GM12878 (cell line): Measurements from ENCODE around the gene THBS1. TPM values are rescaled to one million over a fixed set of nuclear protein-coding genes. Genes with fewer than 3 reads are reported as not detected.

Source experiments
- ATAC-seq: fragments of 200-7000 bp; cut with Tn5 transposase; 3 replicates; pipeline ENCODE4 v1.9.1; 2020; ENCODE audit warnings: mild to moderate bottlenecking, moderate library complexity
- BruUV-seq: library from RNA; stranded (reverse); fragments of 400-500 nt; replicated peaks from 2 replicates; lab custom pipeline; 2021; lab: Mats Ljungman, UMichigan
- CTCF ChIA-PET: fragments of 300-600 bp; sonication (Branson Sonifier 250); formaldehyde crosslinking; extraction: SDS; loops from one replicate; lab custom pipeline; 2021; ENCODE audit warnings: inconsistent platforms; lab: Yijun Ruan, JAX
- POLR2A ChIA-PET: fragments of 350-600 bp; formaldehyde crosslinking; extraction: SDS; loops from one replicate; lab custom pipeline; 2021; ENCODE audit warnings: inconsistent platforms; lab: Charles Lee
- RAD21 ChIA-PET: fragments of 300-600 bp; sonication (Branson Sonifier 250); formaldehyde crosslinking; loops from one replicate; lab custom pipeline; 2023; ENCODE audit warnings: antibody characterized with exemption; ENCODE audit not compliant: unreplicated experiment; lab: Charles Lee
- SMC1A ChIA-PET: fragments of 300-600 bp; sonication (Branson Sonifier 250); formaldehyde crosslinking; loops from one replicate; lab custom pipeline; 2023; ENCODE audit not compliant: unreplicated experiment, uncharacterized antibody; lab: Charles Lee
- DNase-seq: peaks from one replicate; pipeline ENCODE4 v3.0.0-alpha.2; 2011; ENCODE audit warnings: low read depth, low spot score
- FAIRE-seq: peaks from 3 replicates; lab custom pipeline; 2011; peaks lifted over from hg19 to GRCh38; lab: Jason Lieb, UNC
- H2AFZ ChIP-seq: 2 replicates; pipeline ENCODE4 v1.6.0; 2011; ENCODE audit warnings: low read depth, low read length, control low read depth; ENCODE audit not compliant: control insufficient read depth
- H3K27ac ChIP-seq: 2 replicates; pipeline ENCODE4 v1.5.1; 2011; ENCODE audit warnings: control low read depth; ENCODE audit not compliant: control insufficient read depth, insufficient read depth
- H3K27me3 ChIP-seq, 2 experiments: replicated peaks in 1 of 2; 2 replicates each; pipeline versions ENCODE4 v1.6.0 to v1.6.1; 2011; ENCODE audit warnings: low read length in 1 of 2; ENCODE audit not compliant: control insufficient read depth in 2 of 2, insufficient read depth in 2 of 2
- H3K36me3 ChIP-seq, 2 experiments: 2 replicates each; pipeline ENCODE4 v1.5.1; 2011; ENCODE audit warnings: low read length in 1 of 2; ENCODE audit not compliant: control insufficient read depth in 2 of 2, insufficient read depth in 2 of 2
- H3K4me1 ChIP-seq: 2 replicates; pipeline ENCODE4 v1.6.1; 2011; ENCODE audit warnings: mild to moderate bottlenecking, low read length, moderate library complexity, mixed read lengths; ENCODE audit not compliant: control insufficient read depth, insufficient read depth
- H3K4me2 ChIP-seq: 2 replicates; pipeline ENCODE4 v1.6.0; 2011; ENCODE audit warnings: control low read depth; ENCODE audit not compliant: control insufficient read depth, insufficient read depth
- H3K4me3 ChIP-seq: fragments of 200-600 bp; sonication (generic); 2 replicates; pipeline ENCODE4 v1.5.1; 2016
- H3K79me2 ChIP-seq: 2 replicates; pipeline ENCODE4 v1.6.0; 2011; ENCODE audit warnings: low read length; ENCODE audit not compliant: control insufficient read depth, insufficient read depth
- H3K9ac ChIP-seq: 2 replicates; pipeline ENCODE4 v1.8.0; 2011; ENCODE audit warnings: low read length, control low read depth, mixed read lengths; ENCODE audit not compliant: control insufficient read depth, insufficient read depth
- H3K9me3 ChIP-seq: replicated peaks from 3 replicates; pipeline ENCODE4 v1.5.1; 2011; ENCODE audit warnings: mild to moderate bottlenecking, low read length; ENCODE audit not compliant: control insufficient read depth, insufficient read depth
- H4K20me1 ChIP-seq: 2 replicates; pipeline ENCODE4 v1.6.0; 2011; ENCODE audit not compliant: control insufficient read depth, insufficient read depth
- BACH1 ChIP-seq: fragments of 450-650 bp; IDR thresholded peaks from 2 replicates; pipeline ENCODE4 v1.6.1; 2017; ENCODE audit warnings: mild to moderate bottlenecking, borderline replicate concordance
- BCLAF1 ChIP-seq: fragments of 450-650 bp; IDR thresholded peaks from 2 replicates; pipeline ENCODE4 v1.6.1; 2017; ENCODE audit warnings: antibody characterized with exemption, mild to moderate bottlenecking, moderate library complexity
- BHLHE40 ChIP-seq, 2 experiments: fragments of 450-650 bp in 1 of 2; IDR thresholded peaks; 2 replicates each; pipeline ENCODE4 v1.6.1; 2011 to 2017; ENCODE audit warnings: low read depth in 2 of 2, borderline replicate concordance in 1 of 2, improper control_type of control experiment in 1 of 2, low read length in 1 of 2, mild to moderate bottlenecking in 1 of 2
- CHD2 ChIP-seq: IDR thresholded peaks from 2 replicates; pipeline ENCODE4 v1.6.1; 2011; ENCODE audit warnings: low read depth, low read length, improper control_type of control experiment, borderline replicate concordance
- IRF4 ChIP-seq: IDR thresholded peaks from 2 replicates; pipeline ENCODE4 v1.6.1; 2011; ENCODE audit warnings: low read depth, low read length
- MTA2 ChIP-seq: fragments of 450-650 bp; IDR thresholded peaks from 2 replicates; pipeline ENCODE4 v1.6.1; 2016; ENCODE audit warnings: low read depth, mild to moderate bottlenecking, moderate library complexity
- PAX5 ChIP-seq: IDR thresholded peaks from 2 replicates; pipeline ENCODE4 v1.6.1; 2011; ENCODE audit warnings: low read depth, low read length, borderline replicate concordance
- PRDM15 ChIP-seq: fragments of 450-650 bp; formaldehyde crosslinking; IDR thresholded peaks from 2 replicates; pipeline ENCODE4 v1.4.0; 2020; ENCODE audit warnings: mild to moderate bottlenecking, moderate library complexity
- SUZ12 ChIP-seq: fragments of 200-600 bp; sonication (generic); IDR thresholded peaks from one replicate; pipeline ENCODE4 v1.6.1; 2018; ENCODE audit warnings: antibody characterized with exemption, mild to moderate bottlenecking; ENCODE audit not compliant: unreplicated experiment
- USF1 ChIP-seq: IDR thresholded peaks from 2 replicates; pipeline ENCODE4 v1.6.1; 2011; ENCODE audit warnings: borderline replicate concordance, low read depth, mild to moderate bottlenecking, moderate library complexity, mixed read lengths, low read length; ENCODE audit not compliant: insufficient read depth; ENCODE audit errors: extremely low read length
- ZNF592 ChIP-seq: fragments of 450-650 bp; IDR thresholded peaks from 2 replicates; pipeline ENCODE4 v1.6.1; 2017; ENCODE audit warnings: mild to moderate bottlenecking, moderate library complexity
- WGBS: methylation state at CpG from one replicate; pipeline ENCODE4 v1.1.6; 2016; ENCODE audit warnings: low lambda C conversion rate; ENCODE audit not compliant: insufficient replicate concordance, insufficient coverage; ENCODE audit errors: missing lambda C conversion rate; 5-methylcytosine and 5-hydroxymethylcytosine counted together
- in situ Hi-C: fragments of 300-500 bp; cut with MboI; formaldehyde crosslinking; loops from 9 replicates; pipeline ENCODE4 v1.14.3; 2018; ENCODE audit warnings: mixed read lengths
- intact Hi-C: fragments of 100-400 bp; cut with micrococcal nuclease; formaldehyde crosslinking; loops from one replicate; pipeline ENCODE4 v1.14.2; 2022; ENCODE audit not compliant: unreplicated experiment
- polyA plus RNA-seq, 11 experiments: library from polyadenylated mRNA; depleted of rRNA in 4 of 11; unstranded in 6 of 11; stranded (reverse) in 5 of 11; fragments of >200 nt; fragmentation: Nextera tagmentation in 4 of 11; fragmentation: Illumina TruSeq in 1 of 11; extraction: Ambion mirVana in 4 of 11; extraction: Trizol in 1 of 11; gene quantifications; 1 replicate in 1 of 11; 2 replicates in 10 of 11; pipeline versions ENCODE4 v1.2.1 to v1.2.3, GENCODE V29; 2011 to 2016; ENCODE audit warnings: inconsistent platforms in 2 of 11, missing spikeins in 2 of 11, low read depth in 1 of 11
- total RNA-seq, 4 experiments: library from RNA; depleted of rRNA in 3 of 4; stranded (reverse); fragments of >200 nt in 3 of 4; fragmentation: Illumina TruSeq in 1 of 4; extraction: Trizol in 1 of 4; gene quantifications; 2 replicates each; pipeline versions ENCODE4 v1.2.1 to v1.2.3, GENCODE V29; 2013 to 2021

THBS1 gene
- total and polyA plus RNA-seq, 10 of the 15 experiments (the other 5 are each of a cell fraction or from before 2014, with no cell fraction given) = under 0.01 to 1.5 (median 0.23) TPM; not detected in 3

- H4K20me1 ChIP-seq = no peaks in the 10 kb centered on the region
- RAD21 ChIA-PET = no interaction called here
- H3K4me2 ChIP-seq = no peak overlapping the region
- no peak overlapping the region for H3K27ac ChIP-seq
- H2AFZ ChIP-seq = no peak overlapping the region
- SMC1A ChIA-PET = no interaction called here
- H3K4me3 ChIP-seq = no peak overlapping the region
- BruUV-seq = no TSS peak
- in situ Hi-C loops (loop anchor here (25.0 kb wide), 1 partner anchor 776 kb away; no protein-coding TSS in a partner anchor), intact Hi-C loops (no loop called here)
- no peaks in the 10 kb centered on the region for H3K9me3 ChIP-seq
- DNase-seq = no peak
- H3K79me2 ChIP-seq = no peaks in the 10 kb centered on the region
- no peaks in the 10 kb centered on the region for H3K4me1 ChIP-seq
- no peak for FAIRE-seq
- POLR2A ChIA-PET = no interaction called here
- CTCF ChIA-PET = no interaction called here
- no peak overlapping the region for H3K9ac ChIP-seq
- no peak for ATAC-seq
- H3K27me3 ChIP-seq = no peaks in the 10 kb centered on the region; a peak in 1 of 4 replicates
- no peaks in the 10 kb centered on the region for H3K36me3 ChIP-seq
- 25% methylated on average over 13 of the region's 13 CpGs for WGBS
- no peak for TF ChIP-seq CHD2
- no peak for TF ChIP-seq MTA2
- TF ChIP-seq BHLHE40 (IDR thresholded peaks at IDR 0.05; ENCODE audit: borderline replicate concordance in 1 of 2, low read depth in 2 of 2, low read length in 1 of 2) = no peak
- no peak for TF ChIP-seq PRDM15
- TF ChIP-seq IRF4 = no peak
- no peak for TF ChIP-seq BACH1
- TF ChIP-seq ZNF592 = no peak
- TF ChIP-seq SUZ12 = no peak
- no peak for TF ChIP-seq USF1
- no peak for TF ChIP-seq BCLAF1
- TF ChIP-seq PAX5 = no peak
Observed at GRCh38 chr15:39588531-39589192, 7.8 kb downstream of the THBS1 start.
